Heart left ventricle (tissue), 13 donors: Measurements from ENCODE around the gene MFN1.

Source experiments
- POLR2A ChIP-seq, 2 donors: fragments of 450-650 bp; IDR thresholded peaks; one replicate each; pipeline ENCODE4 v1.6.1; 2017; ENCODE audit warnings: antibody characterized with exemption in 2 of 2, mild to moderate bottlenecking in 2 of 2, moderate library complexity in 2 of 2
- TF ChIP-seq, protein P1 (sequence below), 12 donors: fragments of 200-600 bp; sonication (generic) in 4 of 12; IDR thresholded peaks; one replicate each; pipeline versions ENCODE4 v1.5.0 to v1.8.0; 2018 to 2022; ENCODE audit warnings: antibody characterized with exemption in 12 of 12, mild to moderate bottlenecking in 5 of 12
- donor health status: ischemic (EF 13 %, LVEDD 7.1; RV severe dilation, severe dysfunction).
- donor health status: DM: no; HTN: yes; CAD: no.
- donor health status: DM: no; HTN: no; CAD: no.
- donor health status: ischemic (EF 25% LVEDD 6.9; RV normal size, moderate dysfunction).
- donor health status: ischemic (EF 25% LVEDD 5.7; RV mildly dilated, moderate dysfunction).
- donor health status: ischemic (EF 35%, LVEDD 5.7; RV mildly dilated, moderate dysfunction).
- donor health status: nonischemic (EF 11% LVEDD 7.7; RV severe dilation, severe dysfunction).
- donor health status: DM: yes; HTN: yes; CAD: no.
- donor health status: PGD.
- donor health status: ischemic (EF 29% LVEDD 5.4; RV normal size, mild dysfunction).
- donor health status: nonischemic (EF 23%, LVEDD 6.1; RV moderate dilation, normal function).

GRCh38 chr3:179322286-179323196 is 25.0 kb upstream of the MFN1 start, which contains the start of gene ZNF639:
- TF ChIP-seq, protein P1, sequence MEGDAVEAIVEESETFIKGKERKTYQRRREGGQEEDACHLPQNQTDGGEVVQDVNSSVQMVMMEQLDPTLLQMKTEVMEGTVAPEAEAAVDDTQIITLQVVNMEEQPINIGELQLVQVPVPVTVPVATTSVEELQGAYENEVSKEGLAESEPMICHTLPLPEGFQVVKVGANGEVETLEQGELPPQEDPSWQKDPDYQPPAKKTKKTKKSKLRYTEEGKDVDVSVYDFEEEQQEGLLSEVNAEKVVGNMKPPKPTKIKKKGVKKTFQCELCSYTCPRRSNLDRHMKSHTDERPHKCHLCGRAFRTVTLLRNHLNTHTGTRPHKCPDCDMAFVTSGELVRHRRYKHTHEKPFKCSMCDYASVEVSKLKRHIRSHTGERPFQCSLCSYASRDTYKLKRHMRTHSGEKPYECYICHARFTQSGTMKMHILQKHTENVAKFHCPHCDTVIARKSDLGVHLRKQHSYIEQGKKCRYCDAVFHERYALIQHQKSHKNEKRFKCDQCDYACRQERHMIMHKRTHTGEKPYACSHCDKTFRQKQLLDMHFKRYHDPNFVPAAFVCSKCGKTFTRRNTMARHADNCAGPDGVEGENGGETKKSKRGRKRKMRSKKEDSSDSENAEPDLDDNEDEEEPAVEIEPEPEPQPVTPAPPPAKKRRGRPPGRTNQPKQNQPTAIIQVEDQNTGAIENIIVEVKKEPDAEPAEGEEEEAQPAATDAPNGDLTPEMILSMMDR (IDR thresholded peaks at IDR 0.05), result peak; percentile 61 to 93 (median 89)
- TF ChIP-seq POLR2A (IDR thresholded peaks at IDR 0.05), result peak in 1 of 2 donors; percentile 66
